CD4-positive, alpha-beta T cell treated with Interleukin-10 for 1 hour (primary cell): Measurements from ENCODE around the gene NXPE4.
A peak's percentile ranks its signal among the peaks of the same experiment; 100 is the strongest.
"Not testable (repeated sequence)": the region's sequence is repeated elsewhere in the genome, so short reads cannot be mapped to it uniquely, and the experiment has no call there.

Experiments used
- DNase-seq: peaks from one replicate; pipeline ENCODE4 v3.0.0-alpha.2; 2020

NXPE4 gene

GRCh38 chr11:114609429-114609828 lies 13.8 kb upstream of the NXPE4 start:
- DNase-seq, result no peak

GRCh38 chr11:114608605-114609004 lies 13.0 kb upstream of the NXPE4 start:
- DNase-seq, result not testable (repeated sequence)

GRCh38 chr11:114607753-114608459 lies 12.3 kb upstream of the NXPE4 start:
- no peak for DNase-seq

GRCh38 chr11:114606802-114607075 lies 11.2 kb upstream of the NXPE4 start:
- DNase-seq, result not testable (repeated sequence)

GRCh38 chr11:114606003-114606801 lies 10.6 kb upstream of the NXPE4 start:
- no peak for DNase-seq

GRCh38 chr11:114605370-114605769 lies 9.8 kb upstream of the NXPE4 start:
- no peak for DNase-seq

- DNase-seq, result no peak
Measured at GRCh38 chr11:114604886-114605285, 9.3 kb upstream of the NXPE4 start.

- no peak for DNase-seq
Measured at GRCh38 chr11:114604179-114604813, 8.7 kb upstream of the NXPE4 start.

GRCh38 chr11:114603151-114603550 lies 7.6 kb upstream of the NXPE4 start:
- peak; percentile 12 for DNase-seq

- DNase-seq, result no peak
Measured at GRCh38 chr11:114598461-114598860, 2.9 kb upstream of the NXPE4 start.

GRCh38 chr11:114596175-114596919 lies 761 bp upstream of the NXPE4 start:
- DNase-seq, result no peak

- DNase-seq, result no peak
Measured at GRCh38 chr11:114594703-114595102, 883 bp downstream of the NXPE4 start.

GRCh38 chr11:114587398-114587953 lies 8.1 kb downstream of the NXPE4 start:
- DNase-seq, result no peak

GRCh38 chr11:114586797-114587196 lies 8.8 kb downstream of the NXPE4 start:
- no peak for DNase-seq

GRCh38 chr11:114571712-114572111 lies 23.9 kb downstream of the NXPE4 start:
- no peak for DNase-seq

- DNase-seq, result no peak
Measured at GRCh38 chr11:114569801-114570200, 25.8 kb downstream of the NXPE4 start.

- no peak for DNase-seq
Measured at GRCh38 chr11:114566276-114566675, 29.3 kb downstream of the NXPE4 start.

GRCh38 chr11:114564831-114565230 lies 30.8 kb downstream of the NXPE4 start:
- no peak for DNase-seq

- no peak for DNase-seq
Measured at GRCh38 chr11:114563077-114563476, 32.5 kb downstream of the NXPE4 start.

- DNase-seq, result no peak
Measured at GRCh38 chr11:114562166-114562916, 33.2 kb downstream of the NXPE4 start.

GRCh38 chr11:114559425-114560310 lies 35.9 kb downstream of the NXPE4 start, which contains the start of gene NXPE1:
Gene NXPE1, minus strand, starts transcription at chr11:114559881. Its CDS starts 8,680 bp downstream, at chr11:114551201.
- no peak for DNase-seq
